ENCODE data around the gene CHAC1.

CHAC1 gene

GRCh38 chr15:40964006-40964405 is 10.7 kb downstream of the CHAC1 start:
- Histone ChIP-seq H3K9me2 (replicated peaks; ENCODE audit: insufficient read depth, low read length) (no peaks in the 10 kb centered on the region), H3K79me2 (ENCODE audit: insufficient read depth, low read length) (no peaks in the 10 kb centered on the region), H3K9ac (ENCODE audit: low read length) (no peak overlapping the region), H3K4me3 (ENCODE audit: insufficient read depth, low read length, poor library complexity, severe bottlenecking) (no peak overlapping the region), H2AFZ (ENCODE audit: low read depth, low read length, severe bottlenecking) (no peak overlapping the region), H3K36me3 (ENCODE audit: low read length) (no peaks in the 10 kb centered on the region), H3K27ac (ENCODE audit: low read depth, low read length) (no peak overlapping the region), H3K27me3 (ENCODE audit: low read length) (no peaks in the 10 kb centered on the region), H3F3A (ENCODE audit: insufficient read depth) (no peaks in the 10 kb centered on the region), H3K4me2 (ENCODE audit: low read depth, low read length, poor library complexity, severe bottlenecking) (no peak overlapping the region), H4K20me1 (ENCODE audit: low read depth, low read length) (no peaks in the 10 kb centered on the region), H3K9me3 (ENCODE audit: insufficient read depth, low read length) (no peaks in the 10 kb centered on the region)
- TF ChIP-seq CTCF (IDR thresholded peaks at IDR 0.05; ENCODE audit: insufficient read depth, low read length, poor library complexity, severe bottlenecking) (no peak), EZH2phosphoT487 (conservative IDR thresholded peaks at IDR 0.05; ENCODE audit: low read length) (no peak)

GRCh38 chr15:40964634-40965033 is 11.4 kb downstream of the CHAC1 start:
- TF ChIP-seq CTCF (IDR thresholded peaks at IDR 0.05; ENCODE audit: insufficient read depth, low read length, poor library complexity, severe bottlenecking) (no peak), EZH2phosphoT487 (conservative IDR thresholded peaks at IDR 0.05; ENCODE audit: low read length) (no peak)
- H3K79me2 ChIP-seq (ENCODE audit: insufficient read depth, low read length), result no peaks in the 10 kb centered on the region
- no peak overlapping the region for H3K27ac ChIP-seq (ENCODE audit: low read depth, low read length)
- H3K9me3 ChIP-seq (ENCODE audit: insufficient read depth, low read length), result no peaks in the 10 kb centered on the region
- no peaks in the 10 kb centered on the region for H3F3A ChIP-seq (ENCODE audit: insufficient read depth)
- no peak overlapping the region for H3K4me3 ChIP-seq (ENCODE audit: insufficient read depth, low read length, poor library complexity, severe bottlenecking)
- H3K9ac ChIP-seq (ENCODE audit: low read length), result no peak overlapping the region
- H3K36me3 ChIP-seq (ENCODE audit: low read length), result no peaks in the 10 kb centered on the region
- H2AFZ ChIP-seq (ENCODE audit: low read depth, low read length, severe bottlenecking), result no peak overlapping the region
- H4K20me1 ChIP-seq (ENCODE audit: low read depth, low read length), result no peaks in the 10 kb centered on the region
- H3K9me2 ChIP-seq (replicated peaks; ENCODE audit: insufficient read depth, low read length), result no peaks in the 10 kb centered on the region
- H3K4me2 ChIP-seq (ENCODE audit: low read depth, low read length, poor library complexity, severe bottlenecking), result no peak overlapping the region
- H3K27me3 ChIP-seq (ENCODE audit: low read length), result no peaks in the 10 kb centered on the region

- no peaks in the 10 kb centered on the region for H3K36me3 ChIP-seq (ENCODE audit: low read length)
- H3K4me3 ChIP-seq (ENCODE audit: insufficient read depth, low read length, poor library complexity, severe bottlenecking), result no peak overlapping the region
- H3F3A ChIP-seq (ENCODE audit: insufficient read depth), result no peaks in the 10 kb centered on the region
- no peaks in the 10 kb centered on the region for H3K27me3 ChIP-seq (ENCODE audit: low read length)
- H3K9me2 ChIP-seq (replicated peaks; ENCODE audit: insufficient read depth, low read length), result no peaks in the 10 kb centered on the region
- no peak overlapping the region for H2AFZ ChIP-seq (ENCODE audit: low read depth, low read length, severe bottlenecking)
- no peaks in the 10 kb centered on the region for H3K79me2 ChIP-seq (ENCODE audit: insufficient read depth, low read length)
- no peak overlapping the region for H3K27ac ChIP-seq (ENCODE audit: low read depth, low read length)
- TF ChIP-seq EZH2phosphoT487 (conservative IDR thresholded peaks at IDR 0.05; ENCODE audit: low read length) (no peak), CTCF (IDR thresholded peaks at IDR 0.05; ENCODE audit: insufficient read depth, low read length, poor library complexity, severe bottlenecking) (no peak)
- H4K20me1 ChIP-seq (ENCODE audit: low read depth, low read length), result no peaks in the 10 kb centered on the region
- no peak overlapping the region for H3K4me2 ChIP-seq (ENCODE audit: low read depth, low read length, poor library complexity, severe bottlenecking)
- H3K9me3 ChIP-seq (ENCODE audit: insufficient read depth, low read length), result no peaks in the 10 kb centered on the region
- no peak overlapping the region for H3K9ac ChIP-seq (ENCODE audit: low read length)
Observed at GRCh38 chr15:40968290-40969085, 15.2 kb downstream of the CHAC1 start.
